ENCODE measurements around the gene RITA1.

DNA sequence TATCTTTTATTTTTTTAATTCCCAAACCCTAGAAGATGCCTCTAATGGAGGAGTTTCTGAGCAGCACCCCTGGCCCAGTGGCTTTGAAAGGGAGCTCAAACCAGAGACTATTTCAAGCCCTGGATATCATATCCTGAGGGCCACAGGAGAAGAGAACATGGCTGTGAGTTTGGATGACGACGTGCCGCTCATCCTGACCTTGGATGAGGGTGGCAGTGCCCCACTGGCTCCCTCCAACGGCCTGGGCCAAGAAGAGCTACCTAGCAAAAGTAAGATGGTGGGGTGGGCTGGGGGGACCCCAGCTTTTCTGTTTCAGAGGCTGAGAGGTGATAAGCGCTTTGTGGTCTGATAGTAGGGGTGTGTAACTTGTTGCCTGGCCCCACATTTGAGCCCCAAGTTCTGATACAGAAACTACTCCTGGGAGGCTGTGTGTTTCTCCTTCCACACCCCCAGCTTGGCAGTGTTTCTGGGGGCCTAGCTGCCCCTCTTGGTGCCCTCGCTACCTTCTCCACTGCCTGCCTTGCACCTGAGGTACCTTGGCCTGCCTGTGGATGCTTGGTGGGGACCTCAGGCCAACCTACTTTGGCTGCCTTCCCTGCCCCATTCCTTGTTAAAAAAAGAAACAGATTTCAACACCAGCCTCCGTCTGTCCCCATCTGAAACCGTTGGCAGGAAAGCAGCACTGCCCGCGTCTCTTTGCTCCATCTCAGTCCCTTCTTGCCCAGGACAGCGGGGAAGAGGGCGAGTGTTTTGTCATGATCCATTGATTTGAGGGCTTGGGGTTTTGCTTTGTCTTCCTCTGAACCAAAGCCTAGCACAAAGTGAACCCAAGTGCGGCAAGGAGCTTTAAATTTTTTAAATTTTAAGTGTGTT, 41.4 kb downstream of the RITA1 start:
- TF ChIP-seq, protein P1, sequence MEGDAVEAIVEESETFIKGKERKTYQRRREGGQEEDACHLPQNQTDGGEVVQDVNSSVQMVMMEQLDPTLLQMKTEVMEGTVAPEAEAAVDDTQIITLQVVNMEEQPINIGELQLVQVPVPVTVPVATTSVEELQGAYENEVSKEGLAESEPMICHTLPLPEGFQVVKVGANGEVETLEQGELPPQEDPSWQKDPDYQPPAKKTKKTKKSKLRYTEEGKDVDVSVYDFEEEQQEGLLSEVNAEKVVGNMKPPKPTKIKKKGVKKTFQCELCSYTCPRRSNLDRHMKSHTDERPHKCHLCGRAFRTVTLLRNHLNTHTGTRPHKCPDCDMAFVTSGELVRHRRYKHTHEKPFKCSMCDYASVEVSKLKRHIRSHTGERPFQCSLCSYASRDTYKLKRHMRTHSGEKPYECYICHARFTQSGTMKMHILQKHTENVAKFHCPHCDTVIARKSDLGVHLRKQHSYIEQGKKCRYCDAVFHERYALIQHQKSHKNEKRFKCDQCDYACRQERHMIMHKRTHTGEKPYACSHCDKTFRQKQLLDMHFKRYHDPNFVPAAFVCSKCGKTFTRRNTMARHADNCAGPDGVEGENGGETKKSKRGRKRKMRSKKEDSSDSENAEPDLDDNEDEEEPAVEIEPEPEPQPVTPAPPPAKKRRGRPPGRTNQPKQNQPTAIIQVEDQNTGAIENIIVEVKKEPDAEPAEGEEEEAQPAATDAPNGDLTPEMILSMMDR (conservative IDR thresholded peaks at IDR 0.05; ENCODE audit: low read depth, low read length), result no peak
- no peak for TF ChIP-seq EZH2 (IDR thresholded peaks at IDR 0.05; ENCODE audit: low read length, unreplicated experiment)

Data from PC-3 (cell line).